A673 (cell line): Measurements from ENCODE around the gene SEC22A.

Source experiments
- CTCF ChIP-seq: fragments of 300-800, 200-600 bp; sonication (generic); conservative IDR thresholded peaks from 2 replicates; pipeline ENCODE4 v1.5.1; 2017; ENCODE audit warnings: low read depth, mild to moderate bottlenecking, antibody characterized with exemption, low read length, moderate library complexity, mixed read lengths
- EZH2 ChIP-seq: fragments of 200-600 bp; sonication (generic); IDR thresholded peaks from 2 replicates; pipeline ENCODE4 v1.6.1; 2017; ENCODE audit warnings: borderline replicate concordance, low read depth, mild to moderate bottlenecking, mixed read lengths, antibody characterized with exemption, low read length; ENCODE audit not compliant: poor library complexity, severe bottlenecking

- TF ChIP-seq EZH2 (no peak), CTCF (no peak)
Measured at GRCh38 chr3:123303976-123304560, 102.3 kb downstream of the SEC22A start.
